RKO (cell line): ENCODE measurements around the gene ECHS1.

ENCODE experiments used
- DNase-seq: peaks from one replicate; pipeline ENCODE4 v3.0.0-alpha.2; 2016; ENCODE audit warnings: low spot score

The ECHS1 gene

GRCh38 chr10:133358162-133358924 lies 14.8 kb downstream of the ECHS1 start:
- no peak for DNase-seq

- DNase-seq = no peak
Observed at GRCh38 chr10:133357285-133358161, 15.6 kb downstream of the ECHS1 start, which contains the start of gene FUOM. Gene FUOM, minus strand, starts transcription at chr10:133358019. Its CDS starts 12 bp downstream, at chr10:133358007.

- DNase-seq = no peak
Observed at GRCh38 chr10:133356549-133357284, 16.4 kb downstream of the ECHS1 start.

DNA sequence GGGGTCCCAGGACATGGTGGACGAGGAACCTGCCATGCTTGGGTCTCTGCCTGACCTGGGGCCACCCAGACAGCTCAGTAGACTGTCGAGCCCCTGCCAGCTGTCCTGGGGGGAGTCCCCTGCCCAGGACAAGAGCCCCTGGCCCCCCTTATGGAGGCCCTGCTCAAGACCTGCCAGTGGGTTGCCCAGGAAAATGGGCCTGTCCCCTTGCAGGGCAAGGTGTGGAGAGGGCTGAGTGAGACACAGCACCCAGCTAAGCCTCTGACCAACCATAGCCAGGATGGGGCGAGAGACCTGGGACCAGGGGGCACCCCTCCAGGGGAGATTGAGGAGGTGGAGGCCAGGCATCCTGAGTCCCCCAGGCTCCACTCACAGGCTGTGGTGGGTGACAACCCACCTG lies 17.2 kb downstream of the ECHS1 start:
- DNase-seq = no peak

DNA sequence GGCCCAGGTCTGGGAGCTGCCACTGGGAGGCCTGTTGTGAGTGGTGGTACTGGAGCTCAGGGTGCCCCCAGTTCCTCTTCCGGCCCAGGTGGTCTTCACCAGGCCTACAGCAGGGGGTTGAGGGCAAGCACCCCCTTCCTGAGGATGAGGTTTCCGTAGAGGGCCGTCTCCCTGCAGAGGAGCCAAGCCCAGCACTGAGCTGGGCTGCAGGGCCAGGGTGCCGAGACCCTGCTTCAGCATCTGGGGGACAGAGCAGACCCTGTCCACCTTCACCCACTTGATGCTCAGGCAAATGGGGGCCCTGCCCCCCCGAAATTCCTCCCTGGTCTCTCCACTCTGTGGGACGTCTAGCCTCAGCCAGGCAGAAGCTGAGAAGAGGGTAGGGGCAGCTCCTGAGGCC lies 17.9 kb downstream of the ECHS1 start:
- DNase-seq = no peak

- no peak for DNase-seq
Observed at GRCh38 chr10:133354672-133355240, 18.4 kb downstream of the ECHS1 start.

GRCh38 chr10:133353988-133354605 lies 19.1 kb downstream of the ECHS1 start:
- DNase-seq = no peak

DNA sequence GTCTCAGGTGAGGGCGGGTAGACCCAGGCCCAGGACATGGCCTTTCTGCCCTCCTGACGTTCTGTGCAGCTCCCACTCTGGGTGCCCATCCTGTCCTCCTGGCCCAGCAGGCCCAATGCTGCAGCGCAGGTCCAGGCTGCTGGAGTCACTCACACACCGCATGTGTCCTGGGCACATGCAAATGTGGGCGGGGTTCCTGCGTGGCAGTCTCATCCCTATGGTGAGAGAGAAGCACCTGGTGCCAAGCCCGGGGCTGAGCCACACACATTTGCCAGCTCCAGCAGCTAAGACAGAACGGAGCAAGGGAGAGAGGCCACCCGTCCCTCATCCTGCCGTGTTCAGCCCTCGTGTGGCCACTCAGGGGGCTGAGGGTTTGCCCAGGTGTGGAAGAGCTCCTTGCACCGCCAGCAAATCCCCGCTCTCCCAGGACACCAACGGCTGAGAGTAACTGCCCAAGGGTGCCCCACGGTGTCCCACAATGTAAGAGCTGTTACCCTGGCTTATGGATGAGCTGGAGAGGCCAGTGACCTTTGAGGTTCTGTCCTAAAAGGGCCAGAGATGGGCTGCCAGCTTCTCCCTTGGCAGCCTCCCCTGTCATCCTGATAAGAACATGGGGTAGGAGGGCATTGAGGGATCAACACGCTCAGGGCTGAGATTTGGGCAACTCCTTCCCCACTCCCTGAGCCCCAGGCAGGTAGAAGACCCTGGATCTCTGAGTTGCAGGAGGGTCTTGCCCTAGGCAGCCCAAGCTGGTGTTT lies 19.8 kb downstream of the ECHS1 start:
- DNase-seq = no peak

DNA sequence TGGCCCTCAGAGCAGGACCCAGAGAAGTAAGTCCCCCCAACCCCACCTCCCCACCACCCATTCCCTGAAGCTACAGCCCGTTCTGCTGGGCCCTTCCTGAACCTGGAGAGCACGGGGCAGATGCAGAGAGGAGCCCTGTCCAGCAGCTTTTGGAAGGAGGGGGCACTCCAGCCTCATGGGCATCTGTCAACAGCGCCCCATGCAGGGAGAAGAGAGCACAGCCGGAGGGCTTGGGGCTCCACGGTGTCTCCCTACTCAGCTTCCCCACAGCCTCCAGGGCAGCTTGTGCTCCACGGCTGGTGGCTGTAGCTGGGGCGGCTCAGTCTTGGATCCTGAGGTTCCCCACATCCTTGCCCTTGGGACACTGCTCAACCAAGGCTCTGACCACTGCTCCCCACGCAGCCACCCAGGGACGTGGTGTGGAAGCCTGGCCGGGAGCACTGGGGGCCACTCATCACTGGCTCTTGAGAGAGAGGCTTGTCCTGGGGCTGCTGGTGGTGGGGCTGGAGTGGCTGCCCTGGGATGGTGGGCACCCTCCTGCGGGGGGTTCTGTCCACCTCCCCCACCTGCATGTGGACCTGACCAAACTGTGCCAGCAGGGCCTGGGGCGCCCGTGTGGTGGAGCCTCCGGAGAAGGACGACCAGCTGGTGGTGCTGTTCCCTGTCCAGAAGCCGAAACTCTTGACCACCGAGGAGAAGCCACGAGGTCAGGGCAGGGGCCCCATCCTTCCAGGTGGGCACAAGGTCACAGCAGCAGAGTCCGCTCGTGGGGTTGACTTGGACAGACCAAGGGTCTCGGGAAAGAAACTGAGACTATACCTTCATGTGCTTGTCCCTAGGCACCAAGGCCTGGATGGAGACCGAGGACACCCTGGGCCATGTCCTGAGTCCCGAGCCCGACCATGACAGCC lies 21.5 kb downstream of the ECHS1 start:
- no peak for DNase-seq

GRCh38 chr10:133350950-133351329 lies 22.2 kb downstream of the ECHS1 start:
- DNase-seq = no peak

DNA sequence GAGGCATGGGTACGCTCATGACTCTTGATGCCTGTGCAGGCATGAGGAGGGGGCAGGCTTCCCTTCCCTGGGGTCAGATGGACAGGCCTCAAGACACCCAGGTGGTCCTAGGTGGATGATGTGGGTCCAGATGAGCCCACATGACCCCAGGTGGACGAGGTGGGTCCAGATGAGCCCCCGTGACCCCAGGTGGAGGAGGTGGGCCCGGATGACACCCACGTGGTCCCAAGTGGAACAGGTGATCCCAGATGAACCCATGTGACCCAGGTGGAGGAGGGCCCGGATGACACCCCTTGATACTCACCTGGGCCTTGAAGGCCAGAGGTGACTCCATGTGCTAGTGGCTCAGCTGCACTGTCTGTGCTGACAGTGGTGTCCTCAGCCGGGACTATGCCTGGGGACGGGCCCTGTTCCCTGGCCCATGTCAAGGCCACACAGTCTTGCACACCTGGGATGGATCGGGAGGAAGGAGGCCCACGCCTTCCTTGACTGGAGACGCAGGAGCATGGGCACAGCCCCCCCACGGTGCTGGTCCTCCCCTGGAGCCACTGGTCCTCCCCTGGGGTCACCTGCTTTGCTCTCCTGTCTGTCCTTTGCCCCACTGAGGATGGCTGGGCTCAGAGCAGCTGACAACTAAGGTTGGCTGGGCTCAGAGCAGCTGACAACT lies 22.7 kb downstream of the ECHS1 start:
- no peak for DNase-seq

GRCh38 chr10:133349577-133350011 lies 23.6 kb downstream of the ECHS1 start:
- no peak for DNase-seq

GRCh38 chr10:133349160-133349568 lies 24.0 kb downstream of the ECHS1 start:
- no peak for DNase-seq

GRCh38 chr10:133347710-133348517 lies 25.2 kb downstream of the ECHS1 start:
- DNase-seq = no peak

GRCh38 chr10:133346413-133346812 lies 26.7 kb downstream of the ECHS1 start:
- no peak for DNase-seq

DNA sequence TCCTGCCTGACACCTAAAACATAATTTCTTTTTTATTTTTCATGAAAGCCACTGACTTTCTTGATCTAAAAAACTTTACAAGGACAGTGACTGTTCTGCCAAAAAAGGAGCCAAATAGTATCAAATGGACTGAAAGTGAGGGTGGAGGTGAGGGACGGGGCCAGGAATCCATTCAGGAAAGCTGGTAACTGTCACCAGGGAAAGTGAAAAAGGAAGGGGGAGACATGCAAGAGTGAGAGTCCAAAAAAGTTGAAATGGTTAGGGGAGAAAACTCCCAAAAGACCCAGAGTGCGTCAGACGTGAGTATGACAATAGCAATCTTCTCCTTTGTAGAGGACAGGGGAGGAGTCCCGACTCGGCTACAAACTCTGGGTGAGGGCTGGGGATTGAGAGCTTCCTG lies 28.9 kb downstream of the ECHS1 start:
- no peak for DNase-seq

DNA sequence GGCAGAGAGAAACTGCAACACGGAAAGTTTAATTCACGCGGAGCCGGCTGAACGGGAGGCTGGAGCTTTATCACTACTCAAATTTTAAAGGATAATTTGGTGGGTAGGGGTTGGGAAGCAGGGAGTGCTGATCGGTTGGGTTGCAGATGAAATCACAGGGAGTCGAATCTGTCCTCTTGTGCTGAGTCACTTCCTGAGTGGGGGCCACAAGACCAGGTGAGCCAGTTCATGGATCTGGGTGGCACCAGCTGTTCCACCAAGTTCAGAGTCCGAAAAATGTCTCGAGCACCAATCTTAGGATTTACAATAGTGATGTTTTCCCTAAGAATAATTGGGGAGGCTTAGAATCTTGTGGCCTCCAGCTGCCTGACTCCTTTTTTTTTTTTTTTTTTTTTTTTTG lies 29.6 kb downstream of the ECHS1 start:
- DNase-seq = no peak

GRCh38 chr10:133342942-133343341 lies 30.2 kb downstream of the ECHS1 start:
- no peak for DNase-seq
